Fibroblast of skin of right biceps (primary cell): ENCODE data around the gene ACSS2.

Experiments
- DNase-seq: peaks from one replicate; pipeline ENCODE4 v3.0.0-alpha.2; 2013

Gene ACSS2, protein sequence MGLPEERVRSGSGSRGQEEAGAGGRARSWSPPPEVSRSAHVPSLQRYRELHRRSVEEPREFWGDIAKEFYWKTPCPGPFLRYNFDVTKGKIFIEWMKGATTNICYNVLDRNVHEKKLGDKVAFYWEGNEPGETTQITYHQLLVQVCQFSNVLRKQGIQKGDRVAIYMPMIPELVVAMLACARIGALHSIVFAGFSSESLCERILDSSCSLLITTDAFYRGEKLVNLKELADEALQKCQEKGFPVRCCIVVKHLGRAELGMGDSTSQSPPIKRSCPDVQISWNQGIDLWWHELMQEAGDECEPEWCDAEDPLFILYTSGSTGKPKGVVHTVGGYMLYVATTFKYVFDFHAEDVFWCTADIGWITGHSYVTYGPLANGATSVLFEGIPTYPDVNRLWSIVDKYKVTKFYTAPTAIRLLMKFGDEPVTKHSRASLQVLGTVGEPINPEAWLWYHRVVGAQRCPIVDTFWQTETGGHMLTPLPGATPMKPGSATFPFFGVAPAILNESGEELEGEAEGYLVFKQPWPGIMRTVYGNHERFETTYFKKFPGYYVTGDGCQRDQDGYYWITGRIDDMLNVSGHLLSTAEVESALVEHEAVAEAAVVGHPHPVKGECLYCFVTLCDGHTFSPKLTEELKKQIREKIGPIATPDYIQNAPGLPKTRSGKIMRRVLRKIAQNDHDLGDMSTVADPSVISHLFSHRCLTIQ

GRCh38 chr20:34876406-34877282 is at the start of gene ACSS2:
Gene ACSS2 (plus strand): TSS chr20:34876612. CDS start chr20:34876646, 34 bp downstream.
- no peak for DNase-seq

- DNase-seq: no peak
These were observed 47.2 kb upstream of the ACSS2 start for GRCh38 chr20:34829191-34829590.

DNA sequence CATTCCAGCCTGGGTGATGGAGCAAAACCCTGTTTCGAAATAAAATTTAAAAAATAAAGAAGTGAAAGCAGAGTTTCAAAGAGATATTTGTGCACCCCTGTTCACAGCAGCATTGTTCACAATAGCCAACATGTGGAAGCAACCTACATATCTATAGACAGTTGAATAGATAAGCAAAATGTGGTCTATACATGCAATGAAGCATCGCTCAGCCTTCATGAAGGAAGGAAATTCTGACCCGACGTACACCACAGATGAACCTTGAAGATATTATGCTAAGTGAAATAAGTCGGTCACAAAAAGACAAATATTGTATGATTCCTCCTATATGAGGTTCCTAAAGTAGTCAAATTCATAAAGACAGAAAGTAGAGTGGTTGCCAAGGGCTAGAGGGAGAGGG is 44.5 kb upstream of the ACSS2 start:
- no peak for DNase-seq

- DNase-seq: peak; percentile 40
These were observed 41.9 kb upstream of the ACSS2 start for GRCh38 chr20:34834459-34834893.

DNA sequence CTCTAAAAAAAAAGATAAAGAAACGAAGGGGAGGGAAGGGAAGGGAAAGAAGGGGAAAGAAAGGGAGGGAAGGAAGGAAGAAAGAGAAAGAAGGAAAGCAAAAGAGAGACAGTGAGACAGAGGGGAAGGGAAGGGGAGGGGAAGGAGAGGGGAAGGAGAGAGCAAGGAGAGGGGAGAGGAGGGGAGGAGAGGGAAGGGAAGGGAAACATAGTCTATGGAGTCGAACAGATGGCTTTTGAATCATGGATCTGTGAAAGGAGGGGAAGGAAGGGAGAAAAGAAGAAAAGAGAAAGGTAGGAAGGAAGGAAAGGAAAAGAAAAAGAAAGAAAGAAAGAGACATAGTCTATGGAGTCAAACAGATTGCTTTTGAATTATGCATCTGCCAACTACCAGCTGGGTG is 34.3 kb upstream of the ACSS2 start:
- no peak for DNase-seq

GRCh38 chr20:34843421-34843820 is 33.0 kb upstream of the ACSS2 start:
- no peak for DNase-seq

- DNase-seq: no peak
These were observed 27.8 kb upstream of the ACSS2 start for GRCh38 chr20:34848597-34848996.

GRCh38 chr20:34849778-34850177 is 26.6 kb upstream of the ACSS2 start:
- no peak for DNase-seq

DNA sequence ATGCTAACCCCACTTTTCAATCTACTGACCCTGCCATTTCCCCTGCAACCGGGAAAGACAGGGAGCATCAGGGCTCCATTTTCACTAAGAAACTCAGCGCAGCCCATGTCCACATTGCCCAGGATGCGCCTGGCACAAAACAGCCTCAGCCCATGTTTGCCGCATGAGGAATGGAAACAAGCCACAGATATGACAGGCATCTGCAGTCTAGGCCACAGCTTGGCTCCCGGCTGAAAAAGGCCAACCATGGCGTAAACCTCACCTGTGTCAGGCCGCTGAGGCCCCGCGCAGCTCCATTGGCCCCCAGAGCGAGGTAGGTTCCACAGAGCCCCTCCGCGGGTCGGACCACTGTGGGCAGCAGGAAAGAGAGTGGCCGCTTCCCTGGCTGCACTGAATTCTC is 25.4 kb upstream of the ACSS2 start:
- DNase-seq: no peak

GRCh38 chr20:34852298-34852697 is 24.1 kb upstream of the ACSS2 start:
- no peak for DNase-seq

DNA sequence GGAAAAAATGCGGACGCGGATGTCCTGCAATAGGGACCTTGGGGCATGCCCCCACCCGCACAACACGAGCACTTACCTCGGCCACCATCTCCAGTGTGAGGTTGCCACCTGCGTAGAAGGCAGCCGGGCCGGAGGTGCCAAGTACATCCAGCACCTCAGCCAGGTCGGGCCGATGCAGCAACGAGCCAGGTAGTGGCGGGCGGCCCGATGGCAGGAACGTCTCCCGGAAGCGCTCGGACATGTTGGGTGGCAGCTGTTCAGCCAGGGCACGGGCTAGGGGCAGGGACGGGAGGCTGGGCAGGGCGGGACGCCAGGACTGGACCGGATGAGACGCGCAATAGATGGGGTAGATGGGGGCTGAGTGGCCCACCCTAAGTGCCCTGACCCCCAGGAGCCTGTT is 17.0 kb upstream of the ACSS2 start:
- no peak for DNase-seq

GRCh38 chr20:34859826-34860545 is 16.4 kb upstream of the ACSS2 start:
- DNase-seq: no peak

GRCh38 chr20:34861386-34862084 is 14.9 kb upstream of the ACSS2 start:
- DNase-seq: no peak

- no peak for DNase-seq
These were observed 13.7 kb upstream of the ACSS2 start for GRCh38 chr20:34862724-34863123.

GRCh38 chr20:34863421-34863965 is 12.9 kb upstream of the ACSS2 start:
- no peak for DNase-seq

- DNase-seq: no peak
These were observed 12.2 kb upstream of the ACSS2 start for GRCh38 chr20:34864216-34864615.

DNA sequence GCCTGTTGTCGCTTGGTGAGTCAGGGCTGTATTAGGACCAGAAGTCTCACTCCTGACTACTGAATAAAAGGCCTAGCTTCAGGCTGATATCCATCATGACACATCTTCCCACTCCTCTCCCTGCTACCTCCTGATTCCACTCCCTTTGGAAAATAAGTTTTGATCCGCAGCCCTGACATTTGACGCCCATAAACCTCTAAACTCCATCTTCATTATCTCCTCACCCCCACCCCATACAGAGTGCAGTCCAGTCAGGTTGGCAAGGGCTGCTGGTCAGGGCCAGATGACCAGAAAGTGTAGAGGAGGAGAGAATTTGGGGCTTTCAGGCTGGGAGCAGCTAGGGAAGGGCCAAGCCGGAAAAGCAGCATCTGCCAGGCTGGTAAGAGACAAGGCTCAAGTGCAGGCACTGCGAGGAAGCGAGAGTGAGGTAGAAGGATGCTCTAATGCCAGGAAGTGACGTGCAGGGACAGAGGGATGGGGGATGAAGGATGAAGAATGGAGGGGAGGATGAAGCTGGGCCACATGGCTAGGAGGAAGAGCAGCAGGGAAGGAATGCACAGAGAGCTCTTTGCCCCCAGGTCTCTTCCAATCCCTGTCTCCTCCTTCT is 5.0 kb upstream of the ACSS2 start:
- no peak for DNase-seq

GRCh38 chr20:34871966-34872621 is 4.3 kb upstream of the ACSS2 start:
- DNase-seq: no peak

GRCh38 chr20:34872622-34873224 is 3.7 kb upstream of the ACSS2 start, which contains the start of gene GGT7:
Gene GGT7 (minus strand): TSS chr20:34872856. CDS start chr20:34872815, 41 bp downstream.
- peak; percentile 76 for DNase-seq

DNA sequence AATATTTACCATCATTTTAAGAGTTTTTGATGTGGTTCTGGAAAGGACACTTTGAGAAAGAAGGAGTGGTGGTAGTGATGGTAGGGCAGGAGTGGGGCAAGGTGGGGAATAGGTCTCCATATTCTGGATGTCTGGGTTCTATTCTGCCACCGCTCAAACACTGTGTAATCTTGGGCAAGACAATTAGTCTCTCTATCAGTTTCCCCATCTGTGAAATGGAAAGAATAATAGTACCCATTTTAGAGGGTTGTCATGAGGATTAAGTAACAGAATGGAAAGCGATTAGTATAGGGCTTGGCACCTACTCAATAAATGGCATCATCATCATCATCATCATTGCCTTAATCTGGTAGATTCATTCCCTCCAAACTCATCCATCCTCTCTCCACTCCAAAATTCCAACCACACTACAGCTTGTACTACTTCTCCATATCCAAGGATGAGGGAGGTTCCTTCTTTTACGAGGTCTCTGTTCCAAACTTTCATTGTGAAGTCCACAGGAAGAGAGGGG is 2.8 kb upstream of the ACSS2 start:
- no peak for DNase-seq
